H1 (cell line): ENCODE measurements around the gene KRT77. TPM values are rescaled to one million over a fixed set of nuclear protein-coding genes. Genes with fewer than 3 reads are reported as not detected.

Experiments used
- ATF3 ChIP-seq: IDR thresholded peaks from 2 replicates; pipeline ENCODE4 v1.6.1; 2011; ENCODE audit warnings: low read depth, mild to moderate bottlenecking, low read length; ENCODE audit not compliant: insufficient read depth
- CBX5 ChIP-seq: fragments of 300-800, 300-1000 bp; sonication (generic); IDR thresholded peaks from 2 replicates; pipeline ENCODE4 v1.7.1; 2016; ENCODE audit warnings: antibody characterized with exemption, low read length, low read depth
- RNF2 ChIP-seq: fragments of 200-900, 300-1000 bp; sonication (generic); IDR thresholded peaks from 2 replicates; pipeline ENCODE4 v1.7.1; 2016; ENCODE audit warnings: borderline replicate concordance, low read depth, mild to moderate bottlenecking, antibody characterized with exemption, low read length; ENCODE audit not compliant: poor library complexity, severe bottlenecking; ENCODE audit errors: missing control alignments
- SAP30 ChIP-seq: fragments of 300-600 bp; sonication (generic); IDR thresholded peaks from 2 replicates; pipeline ENCODE4 v1.7.1; 2012; ENCODE audit warnings: low read length, moderate library complexity, mild to moderate bottlenecking, inconsistent platforms; ENCODE audit not compliant: insufficient read depth, insufficient replicate concordance
- SUZ12 ChIP-seq: fragments of 200-600 bp; sonication (generic); IDR thresholded peaks from 2 replicates; pipeline ENCODE4 v1.6.1; 2012; ENCODE audit warnings: mild to moderate bottlenecking, inconsistent platforms, low read length, moderate library complexity, mixed read lengths
- USF2 ChIP-seq: IDR thresholded peaks from 2 replicates; pipeline ENCODE4 v1.6.1; 2011; ENCODE audit warnings: low read length, improper control_type of control experiment
- polyA plus RNA-seq, 7 experiments: library from polyadenylated mRNA; depleted of rRNA in 3 of 7; stranded (reverse) in 5 of 7; unstranded in 2 of 7; fragments of >200 nt in 5 of 7; fragments of 200-250 nt in 2 of 7; gene quantifications; 1 replicate in 5 of 7; 2 replicates in 1 of 7; 4 replicates in 1 of 7; pipeline versions ENCODE4 v1.2.1 to v1.2.3, GENCODE V29; 2011 to 2013; ENCODE audit warnings: missing spikeins in 2 of 7, mixed read lengths in 2 of 7
- total RNA-seq: library from RNA; stranded (reverse); fragmentation: NEBNext Ultra II Directional; extraction: Animal tissue kit (Norgen Biotek cat#: 25700); gene quantifications from 2 replicates; pipeline ENCODE4 v1.2.1, GENCODE V29; 2021

KRT77 gene
- total and polyA plus RNA-seq, 2 of the 8 experiments (the other 6 are each of a cell fraction or from before 2014, with no cell fraction given) = 0.02 TPM; not detected in 1

GRCh38 chr12:52728374-52728773 is 25.1 kb upstream of the KRT77 start (continued):
- TF ChIP-seq ATF3 (no peak), USF2 (no peak), RNF2 (no peak), SUZ12 (no peak), SAP30 (no peak), CBX5 (no peak)
